Activated CD8-positive, alpha-beta T cell treated with anti-CD3 and anti-CD28 coated beads for 36 hours (primary cell): ENCODE results near the gene PROP1. TPM values are rescaled to one million over a fixed set of nuclear protein-coding genes. Genes with fewer than 3 reads are reported as not detected.
"Not testable (repeated sequence)": the region's sequence is repeated elsewhere in the genome, so short reads cannot be mapped to it uniquely, and the experiment has no call there.

Source experiments
- ATAC-seq: fragments of 200-7000 bp; cut with Tn5 transposase; one replicate; pipeline ENCODE4 v1.10.0; 2021; ENCODE audit warnings: mild to moderate bottlenecking, moderate library complexity
- CTCF ChIA-PET: fragments of 350-600 bp; sonication (Branson Sonifier 250); formaldehyde crosslinking; loops from one replicate; lab custom pipeline; 2021; ENCODE audit warnings: antibody characterized with exemption; lab: Charles Lee
- POLR2A ChIA-PET: fragments of 350-600 bp; sonication (Branson Sonifier 250); formaldehyde crosslinking; loops from one replicate; lab custom pipeline; 2021; ENCODE audit warnings: antibody characterized with exemption; lab: Charles Lee
- DNase-seq: peaks from one replicate; pipeline ENCODE4 v3.0.0-alpha.2; 2020
- H3K27ac Mint-ChIP-seq: one replicate; pipeline ENCODE4 v1.8.0; 2021; ENCODE audit warnings: mild to moderate bottlenecking, mixed read lengths
- H3K27me3 Mint-ChIP-seq: one replicate; pipeline ENCODE4 v1.8.0; 2021; ENCODE audit warnings: mixed read lengths
- H3K36me3 Mint-ChIP-seq: one replicate; pipeline ENCODE4 v1.8.0; 2021; ENCODE audit warnings: low read depth, mixed read lengths
- H3K4me1 Mint-ChIP-seq: one replicate; pipeline ENCODE4 v1.8.0; 2021; ENCODE audit warnings: low read depth, mixed read lengths
- H3K4me3 Mint-ChIP-seq: one replicate; pipeline ENCODE4 v1.8.0; 2021; ENCODE audit warnings: mild to moderate bottlenecking, moderate library complexity, mixed read lengths
- H3K9me3 Mint-ChIP-seq: one replicate; pipeline ENCODE4 v1.8.0; 2021; ENCODE audit warnings: mixed read lengths
- intact Hi-C: fragments of 100-400 bp; cut with micrococcal nuclease; formaldehyde crosslinking; loops from one replicate; pipeline ENCODE4 v1.10.0; 2022
- total RNA-seq, 2 experiments: library from RNA; stranded (reverse); gene quantifications; one replicate each; pipeline ENCODE4 v1.2.3, GENCODE V29; 2021
- TF ChIP-seq, protein P1 (sequence below): fragments of 200-600 bp; IDR thresholded peaks from one replicate; pipeline ENCODE4 v1.8.0; 2022; ENCODE audit warnings: antibody characterized with exemption, mild to moderate bottlenecking

Gene PROP1
- total RNA-seq, 2 experiments from 2014 or later, result not detected

DNA sequence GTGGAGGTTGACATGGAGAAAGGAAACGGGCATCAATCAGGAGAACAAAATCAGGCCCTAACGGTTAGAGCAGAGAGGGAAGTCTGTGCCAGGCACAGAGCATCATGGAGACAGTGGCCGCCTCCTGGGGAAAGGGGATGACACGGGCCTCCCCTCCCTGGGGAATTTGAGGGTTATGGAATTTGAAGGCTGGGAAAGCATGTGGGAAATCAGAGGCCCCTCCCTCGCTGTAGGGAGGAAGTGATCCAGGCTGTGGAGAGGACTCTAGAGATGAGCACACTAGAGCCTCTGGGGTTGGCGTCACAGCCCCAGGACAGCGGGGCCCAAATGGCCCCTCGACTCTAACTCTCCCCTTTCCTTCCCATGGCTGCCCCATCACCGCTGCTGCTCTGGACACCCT lies 36.7 kb downstream of the PROP1 start:
- H3K36me3 Mint-ChIP-seq, result no peaks in the 10 kb centered on the region
- ATAC-seq (no peak), DNase-seq (no peak)
- H3K9me3 Mint-ChIP-seq, result peaks cover 4% of the 10 kb centered on the region
- no peaks in the 10 kb centered on the region for H3K4me1 Mint-ChIP-seq
- TF ChIP-seq, protein P1, sequence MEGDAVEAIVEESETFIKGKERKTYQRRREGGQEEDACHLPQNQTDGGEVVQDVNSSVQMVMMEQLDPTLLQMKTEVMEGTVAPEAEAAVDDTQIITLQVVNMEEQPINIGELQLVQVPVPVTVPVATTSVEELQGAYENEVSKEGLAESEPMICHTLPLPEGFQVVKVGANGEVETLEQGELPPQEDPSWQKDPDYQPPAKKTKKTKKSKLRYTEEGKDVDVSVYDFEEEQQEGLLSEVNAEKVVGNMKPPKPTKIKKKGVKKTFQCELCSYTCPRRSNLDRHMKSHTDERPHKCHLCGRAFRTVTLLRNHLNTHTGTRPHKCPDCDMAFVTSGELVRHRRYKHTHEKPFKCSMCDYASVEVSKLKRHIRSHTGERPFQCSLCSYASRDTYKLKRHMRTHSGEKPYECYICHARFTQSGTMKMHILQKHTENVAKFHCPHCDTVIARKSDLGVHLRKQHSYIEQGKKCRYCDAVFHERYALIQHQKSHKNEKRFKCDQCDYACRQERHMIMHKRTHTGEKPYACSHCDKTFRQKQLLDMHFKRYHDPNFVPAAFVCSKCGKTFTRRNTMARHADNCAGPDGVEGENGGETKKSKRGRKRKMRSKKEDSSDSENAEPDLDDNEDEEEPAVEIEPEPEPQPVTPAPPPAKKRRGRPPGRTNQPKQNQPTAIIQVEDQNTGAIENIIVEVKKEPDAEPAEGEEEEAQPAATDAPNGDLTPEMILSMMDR, result no peak
- ChIA-PET CTCF (no interaction called here), POLR2A (no interaction called here)
- intact Hi-C loops, result no loop called here
- no peak overlapping the region for H3K27ac Mint-ChIP-seq
- no peak overlapping the region for H3K4me3 Mint-ChIP-seq
- H3K27me3 Mint-ChIP-seq, result no peaks in the 10 kb centered on the region

DNA sequence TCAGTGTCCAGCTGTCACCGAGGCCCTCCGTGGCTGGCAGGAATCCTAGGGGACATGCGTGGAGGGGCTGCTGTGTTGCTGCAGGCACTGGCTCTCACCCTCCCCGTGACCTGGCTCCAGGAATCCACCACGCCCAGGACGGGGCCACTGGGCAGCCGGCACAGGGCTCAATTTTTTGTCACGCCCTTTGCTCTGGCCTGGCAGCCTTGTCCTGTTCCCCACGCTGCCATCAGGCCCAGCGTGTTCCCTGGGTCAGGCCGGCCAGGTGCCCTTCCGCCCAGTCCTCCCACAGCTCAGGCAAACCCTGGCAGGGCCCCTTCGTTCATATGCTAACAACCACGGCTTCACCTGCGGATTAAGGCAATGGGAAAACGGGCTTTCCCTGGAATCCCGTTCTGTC lies 37.3 kb downstream of the PROP1 start:
- DNase-seq (no peak), ATAC-seq (no peak)
- Mint-ChIP-seq H3K27me3 (no peaks in the 10 kb centered on the region), H3K36me3 (no peaks in the 10 kb centered on the region), H3K4me1 (no peaks in the 10 kb centered on the region), H3K27ac (no peak overlapping the region), H3K4me3 (no peak overlapping the region), H3K9me3 (peaks cover 4% of the 10 kb centered on the region)
- CTCF ChIA-PET, result interaction anchor here (0.7 kb wide), 1 partner anchor 67 kb away, joined by 3 read pairs; no protein-coding TSS in a partner anchor
- intact Hi-C loops, result no loop called here
- TF ChIP-seq, protein P1, result no peak
- POLR2A ChIA-PET, result no interaction called here

DNA sequence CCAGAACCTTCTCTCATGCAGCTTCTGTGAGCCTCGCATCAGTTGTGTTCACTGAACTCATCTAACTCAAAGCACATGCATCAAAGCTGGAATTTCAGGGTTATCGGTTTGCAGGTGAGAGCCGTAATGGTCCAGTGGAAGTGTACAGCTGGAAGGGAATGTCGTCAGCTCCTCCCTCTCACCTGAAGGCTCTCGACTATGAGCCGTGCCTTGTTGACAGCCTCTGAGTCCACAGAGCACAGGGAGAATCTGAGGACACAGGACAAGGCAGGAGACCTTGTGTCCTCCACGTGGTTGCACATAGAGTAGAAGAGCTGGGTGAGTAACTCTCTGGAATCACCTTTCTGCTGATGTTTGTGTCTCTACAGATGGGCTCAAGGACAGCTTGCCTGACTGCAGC lies 38.8 kb downstream of the PROP1 start:
- Mint-ChIP-seq H3K9me3 (peaks cover 4% of the 10 kb centered on the region), H3K36me3 (no peaks in the 10 kb centered on the region), H3K27me3 (no peaks in the 10 kb centered on the region), H3K27ac (no peak overlapping the region), H3K4me1 (no peaks in the 10 kb centered on the region), H3K4me3 (no peak overlapping the region)
- ChIA-PET CTCF (interaction anchor here (1.2 kb wide), 1 partner anchor 101 kb away, joined by 3 read pairs; no protein-coding TSS in a partner anchor), POLR2A (no interaction called here)
- TF ChIP-seq, protein P1, result no peak
- no peak for ATAC-seq
- intact Hi-C loops, result no loop called here
- no peak for DNase-seq

DNA sequence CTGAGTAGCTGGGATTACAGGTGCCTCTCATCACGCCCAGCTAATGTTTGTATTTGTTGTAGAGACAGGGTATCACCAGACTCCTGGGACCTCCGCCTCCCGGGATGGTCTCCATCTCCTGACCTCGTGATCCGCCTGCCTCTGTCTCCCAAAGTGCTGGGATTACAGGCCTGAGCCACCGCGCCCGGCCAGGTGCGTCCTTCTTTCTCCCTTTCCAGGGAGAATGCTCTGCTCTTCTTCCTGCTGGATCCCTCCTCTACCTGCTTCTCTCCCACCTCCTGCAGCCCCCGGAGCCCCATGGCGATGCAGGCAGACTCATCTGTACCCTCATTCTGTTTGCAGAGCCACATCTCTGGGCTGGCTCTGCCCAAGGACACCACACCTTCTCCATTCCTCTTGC lies 42.9 kb downstream of the PROP1 start:
- H3K4me3 Mint-ChIP-seq, intact Hi-C loops, CTCF ChIA-PET, H3K27me3 Mint-ChIP-seq, H3K4me1 Mint-ChIP-seq, ATAC-seq, DNase-seq, H3K36me3 Mint-ChIP-seq, H3K27ac Mint-ChIP-seq, H3K9me3 Mint-ChIP-seq, POLR2A ChIA-PET: not testable (repeated sequence)

DNA sequence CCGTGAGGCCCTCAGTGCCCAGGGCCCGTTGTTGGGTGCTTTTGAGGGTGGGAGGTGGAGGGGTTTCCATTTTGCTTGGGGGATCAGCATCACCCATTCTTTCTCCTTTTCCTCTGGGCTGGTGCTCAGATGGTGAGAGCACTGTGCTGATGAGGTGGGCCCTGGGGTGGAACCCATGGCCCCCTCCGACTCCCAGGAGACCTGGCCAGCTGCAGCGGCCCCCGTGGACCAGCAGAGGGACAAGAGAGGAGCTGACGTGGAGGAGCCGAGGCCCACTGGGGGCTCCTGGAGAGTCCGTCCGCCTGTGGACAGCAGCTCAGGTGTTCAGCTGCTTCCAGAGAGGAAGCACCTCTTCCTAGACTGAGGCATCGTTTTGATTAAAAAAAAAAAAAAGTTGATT lies 46.4 kb downstream of the PROP1 start:
- H3K4me3 Mint-ChIP-seq, intact Hi-C loops, H3K27me3 Mint-ChIP-seq: not testable (repeated sequence)

DNA sequence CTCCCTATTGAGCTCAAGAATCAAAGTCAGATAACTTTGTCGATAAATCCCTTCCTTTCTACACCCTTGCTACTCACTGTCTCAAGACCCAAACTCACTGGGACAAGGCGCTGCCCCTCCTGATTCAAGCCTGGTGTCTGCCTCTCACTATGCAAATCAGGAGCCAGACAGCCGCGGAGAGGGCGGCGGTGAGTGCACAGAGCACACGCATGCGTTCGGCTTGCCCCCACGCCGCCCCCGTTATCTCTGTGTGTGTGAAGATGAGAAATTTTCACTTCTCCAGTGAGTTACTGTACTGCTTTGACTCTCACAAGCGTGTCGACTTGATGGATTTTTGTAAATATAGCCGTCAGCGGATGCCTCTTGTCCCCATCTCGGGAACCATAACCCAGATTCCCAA lies 47.0 kb downstream of the PROP1 start:
- DNase-seq, H3K9me3 Mint-ChIP-seq, POLR2A ChIA-PET, ATAC-seq, CTCF ChIA-PET, H3K27ac Mint-ChIP-seq, intact Hi-C loops, H3K4me3 Mint-ChIP-seq, H3K36me3 Mint-ChIP-seq, H3K4me1 Mint-ChIP-seq, H3K27me3 Mint-ChIP-seq: not testable (repeated sequence)

More for the DNA sequence above, 46.4 kb downstream of the PROP1 start:
- POLR2A ChIA-PET, ATAC-seq, H3K9me3 Mint-ChIP-seq, H3K36me3 Mint-ChIP-seq, DNase-seq, H3K4me1 Mint-ChIP-seq, H3K27ac Mint-ChIP-seq, CTCF ChIA-PET: not testable (repeated sequence)

DNA sequence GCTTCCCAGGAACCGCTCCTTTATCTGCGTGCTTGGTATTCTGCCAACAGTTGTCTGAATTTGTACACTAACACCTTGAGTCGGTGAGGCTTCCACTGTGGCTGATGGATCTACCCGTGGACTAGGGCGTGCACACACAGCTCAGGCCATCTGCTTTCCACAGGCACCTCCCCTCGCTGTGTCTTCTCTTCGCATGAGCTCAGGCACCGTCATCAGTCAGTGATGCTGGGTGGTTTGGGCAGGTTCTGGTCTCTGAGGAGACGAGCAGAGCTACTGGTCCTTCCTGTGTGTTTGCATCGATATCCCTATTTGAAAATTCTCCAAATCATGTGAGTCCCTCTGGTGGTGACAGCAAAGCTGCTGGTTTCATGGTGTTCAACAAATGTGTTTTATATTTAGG lies 48.1 kb downstream of the PROP1 start:
- POLR2A ChIA-PET, intact Hi-C loops, DNase-seq, H3K27ac Mint-ChIP-seq, H3K36me3 Mint-ChIP-seq, H3K9me3 Mint-ChIP-seq, H3K4me1 Mint-ChIP-seq, ATAC-seq, CTCF ChIA-PET, H3K27me3 Mint-ChIP-seq, H3K4me3 Mint-ChIP-seq: not testable (repeated sequence)

DNA sequence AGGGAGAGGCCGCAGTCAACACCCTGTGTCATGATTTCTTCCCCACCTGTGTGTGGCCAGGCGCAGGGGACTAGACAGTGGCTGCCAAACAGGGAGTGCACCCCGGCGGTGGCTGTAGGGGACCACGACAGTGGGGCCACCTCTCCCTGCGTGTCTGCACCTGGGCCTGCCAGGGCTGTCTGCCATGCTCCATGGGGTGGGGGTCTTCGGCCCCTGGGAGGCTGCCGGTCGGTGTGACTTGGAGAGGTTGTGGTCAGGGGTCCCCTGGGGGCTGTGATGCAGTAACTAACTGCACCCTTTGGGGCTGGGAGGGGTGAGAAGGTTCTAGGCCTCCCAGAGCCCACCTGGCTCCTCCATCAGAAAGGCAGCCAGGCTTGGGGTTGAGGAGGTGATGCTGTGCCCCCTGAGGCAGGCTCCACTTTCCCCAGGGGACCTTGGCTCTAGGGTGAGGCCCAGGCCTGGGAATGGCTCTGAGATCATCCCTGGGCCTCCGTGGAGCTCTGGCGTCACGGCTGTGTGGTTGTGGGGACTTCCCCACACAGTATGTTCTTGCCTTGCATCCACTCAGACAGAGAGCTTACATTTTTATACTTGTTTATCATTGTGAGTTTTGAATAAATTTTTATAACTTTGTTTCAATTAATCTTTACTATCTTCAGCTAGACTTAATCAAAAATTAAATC lies 50.3 kb downstream of the PROP1 start:
- CTCF ChIA-PET, H3K27ac Mint-ChIP-seq, H3K9me3 Mint-ChIP-seq, intact Hi-C loops, POLR2A ChIA-PET, H3K27me3 Mint-ChIP-seq, H3K36me3 Mint-ChIP-seq, H3K4me1 Mint-ChIP-seq, H3K4me3 Mint-ChIP-seq: not testable (repeated sequence)
- ATAC-seq, result peak; percentile 57
- DNase-seq, result peak; percentile 69

DNA sequence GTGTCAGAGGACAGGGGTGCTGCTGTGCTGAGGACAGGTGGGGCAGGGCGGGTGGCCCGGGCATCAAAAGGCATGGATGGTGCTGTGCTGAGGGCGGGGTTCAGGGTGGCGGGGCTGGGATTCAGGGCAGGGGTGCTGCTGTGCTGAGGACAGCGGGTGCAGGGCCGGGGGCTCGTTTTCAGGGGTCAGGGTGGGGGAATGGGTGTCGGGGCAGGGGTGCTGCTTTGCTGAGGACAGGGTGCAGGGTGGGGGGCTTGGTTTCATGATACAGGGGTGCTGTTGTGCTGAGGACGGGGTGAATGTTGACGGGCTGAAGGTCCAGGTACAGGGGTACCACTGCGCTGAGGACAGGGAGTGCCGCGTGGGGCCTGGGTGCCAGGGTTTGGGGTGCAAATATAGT lies 50.9 kb downstream of the PROP1 start:
- H3K27me3 Mint-ChIP-seq, H3K4me1 Mint-ChIP-seq, H3K27ac Mint-ChIP-seq, DNase-seq, ATAC-seq, H3K9me3 Mint-ChIP-seq, H3K36me3 Mint-ChIP-seq, CTCF ChIA-PET, intact Hi-C loops, POLR2A ChIA-PET: not testable (repeated sequence)
- H3K4me3 Mint-ChIP-seq, result peak overlapping the region; percentile 34
